Activated T-cell treated with anti-CD3 and anti-CD28 coated beads for 48 hours (primary cell): ENCODE results near the gene NPFFR1.
"Not testable (repeated sequence)": the region's sequence is repeated elsewhere in the genome, so short reads cannot be mapped to it uniquely, and the experiment has no call there.

ENCODE experiments used
- DNase-seq: peaks from one replicate; pipeline ENCODE4 v3.0.0-alpha.2; 2020; ENCODE audit warnings: low read depth

Gene NPFFR1

GRCh38 chr10:70285476-70285831 lies 1.6 kb upstream of the NPFFR1 start:
- DNase-seq: no peak

- DNase-seq: no peak
These were observed 1.0 kb upstream of the NPFFR1 start for GRCh38 chr10:70284542-70285475.

GRCh38 chr10:70283071-70283444 lies 746 bp downstream of the NPFFR1 start:
- DNase-seq: no peak

- no peak for DNase-seq
These were observed 2.2 kb downstream of the NPFFR1 start for GRCh38 chr10:70281609-70282008.

- DNase-seq: no peak
These were observed 3.7 kb downstream of the NPFFR1 start for GRCh38 chr10:70280099-70280498.

GRCh38 chr10:70277396-70278030 lies 6.3 kb downstream of the NPFFR1 start:
- DNase-seq: no peak

- no peak for DNase-seq
These were observed 9.2 kb downstream of the NPFFR1 start for GRCh38 chr10:70274643-70275042.

- DNase-seq: no peak
These were observed 10.9 kb downstream of the NPFFR1 start for GRCh38 chr10:70272925-70273316.

GRCh38 chr10:70271996-70272924 lies 11.5 kb downstream of the NPFFR1 start:
- DNase-seq: no peak

GRCh38 chr10:70270952-70271351 lies 12.9 kb downstream of the NPFFR1 start:
- no peak for DNase-seq

- DNase-seq: no peak
These were observed 14.1 kb downstream of the NPFFR1 start for GRCh38 chr10:70269741-70270140.

- DNase-seq: no peak
These were observed 15.4 kb downstream of the NPFFR1 start for GRCh38 chr10:70268376-70268775.

- no peak for DNase-seq
These were observed 16.5 kb downstream of the NPFFR1 start for GRCh38 chr10:70267161-70267933.

GRCh38 chr10:70266701-70267100 lies 17.1 kb downstream of the NPFFR1 start:
- DNase-seq: no peak

- DNase-seq: no peak
These were observed 17.7 kb downstream of the NPFFR1 start for GRCh38 chr10:70266056-70266455.

- no peak for DNase-seq
These were observed 18.6 kb downstream of the NPFFR1 start for GRCh38 chr10:70265032-70265689.

- no peak for DNase-seq
These were observed 23.1 kb downstream of the NPFFR1 start for GRCh38 chr10:70260734-70261133.

GRCh38 chr10:70260259-70260658 lies 23.5 kb downstream of the NPFFR1 start:
- no peak for DNase-seq

GRCh38 chr10:70258216-70258615 lies 25.6 kb downstream of the NPFFR1 start:
- DNase-seq: no peak

GRCh38 chr10:70257816-70258215 lies 26.0 kb downstream of the NPFFR1 start:
- not testable (repeated sequence) for DNase-seq

GRCh38 chr10:70256463-70256862 lies 27.3 kb downstream of the NPFFR1 start:
- no peak for DNase-seq
